EH (cell line): ENCODE measurements around the gene CMTM3.

Experiments
- DNase-seq: peaks from one replicate; pipeline ENCODE4 v3.0.0-alpha.2; 2015; ENCODE audit warnings: low read depth

CMTM3 gene

GRCh38 chr16:66662445-66663194 lies 58.1 kb downstream of the CMTM3 start:
- peak; percentile 57 for DNase-seq
